Endothelial cell of umbilical vein (primary cell): Measurements from ENCODE around the gene STOML1. TPM values are rescaled to one million over a fixed set of nuclear protein-coding genes. Genes with fewer than 3 reads are reported as not detected.

Experiments
- BruUV-seq: library from RNA; stranded (reverse); fragments of 400-500 nt; replicated peaks from 2 replicates; lab custom pipeline; 2021; lab: Mats Ljungman, UMichigan
- CTCF ChIA-PET: fragments of 300-600, 350-600 bp; sonication (Branson Sonifier 250); formaldehyde crosslinking; loops from one replicate; lab custom pipeline; 2021; ENCODE audit warnings: antibody characterized with exemption, inconsistent platforms; lab: Charles Lee
- POLR2A ChIA-PET: fragments of 300-600, 350-600 bp; sonication (Branson Sonifier 250); formaldehyde crosslinking; loops from one replicate; lab custom pipeline; 2021; ENCODE audit warnings: antibody characterized with exemption, inconsistent platforms; lab: Charles Lee
- DNase-seq: peaks from one replicate; pipeline ENCODE4 v3.0.0-alpha.2; 2011; ENCODE audit warnings: low read depth, low spot score
- FAIRE-seq: peaks from 2 replicates; lab custom pipeline; 2011; peaks lifted over from hg19 to GRCh38; lab: Jason Lieb, UNC
- H2AFZ ChIP-seq: 2 replicates; pipeline ENCODE4 v1.6.0; 2012; ENCODE audit warnings: low read depth, low read length, control low read depth, inconsistent platforms
- H3K27ac ChIP-seq: 2 replicates; pipeline ENCODE4 v1.5.1; 2011; ENCODE audit warnings: low read depth, mild to moderate bottlenecking, control low read depth, low read length, moderate library complexity; ENCODE audit not compliant: insufficient read depth
- H3K27me3 ChIP-seq, 2 experiments: 2 replicates each; pipeline versions ENCODE4 v1.6.0 to v1.6.1; 2011; ENCODE audit warnings: low read length in 2 of 2, mixed read lengths in 1 of 2; ENCODE audit not compliant: control insufficient read depth in 2 of 2, insufficient read depth in 2 of 2
- H3K36me3 ChIP-seq, 2 experiments: 2 replicates in 1 of 2; 3 replicates in 1 of 2; pipeline ENCODE4 v1.5.1; 2011; ENCODE audit warnings: low read length in 2 of 2, mild to moderate bottlenecking in 1 of 2, moderate library complexity in 1 of 2; ENCODE audit not compliant: control insufficient read depth in 2 of 2, insufficient read depth in 2 of 2; ENCODE audit errors: extremely low read depth in 1 of 2
- H3K4me1 ChIP-seq: 3 replicates; pipeline ENCODE4 v1.5.1; 2011; ENCODE audit warnings: mild to moderate bottlenecking, low read length; ENCODE audit not compliant: control insufficient read depth, insufficient read depth; ENCODE audit errors: extremely low read depth
- H3K4me2 ChIP-seq: 2 replicates; pipeline ENCODE4 v1.6.1; 2011; ENCODE audit warnings: low read length, control low read depth, mixed read lengths; ENCODE audit not compliant: insufficient read depth
- H3K4me3 ChIP-seq, 3 experiments: fragments of 200-600 bp in 1 of 3; sonication (generic), shearing (Covaris generic) in 1 of 3; replicated peaks in 1 of 3; 2 replicates each; pipeline ENCODE4 v1.5.1; 2011 to 2016; ENCODE audit warnings: control low read depth in 3 of 3, low read length in 3 of 3, mild to moderate bottlenecking in 2 of 3, inconsistent platforms in 1 of 3, low read depth in 1 of 3, moderate library complexity in 1 of 3; ENCODE audit not compliant: insufficient read depth in 1 of 3
- H3K79me2 ChIP-seq: 2 replicates; pipeline ENCODE4 v1.6.0; 2012; ENCODE audit warnings: low read length, inconsistent platforms; ENCODE audit not compliant: control insufficient read depth, insufficient read depth
- H3K9ac ChIP-seq: replicated peaks from 2 replicates; pipeline ENCODE3; 2011; ENCODE audit warnings: low read length, control low read depth; ENCODE audit not compliant: insufficient read depth; ENCODE audit errors: extremely low read depth
- H3K9me1 ChIP-seq: replicated peaks from 3 replicates; pipeline ENCODE4 v1.6.0; 2011; ENCODE audit warnings: mild to moderate bottlenecking, low read length; ENCODE audit not compliant: control insufficient read depth, insufficient read depth; ENCODE audit errors: extremely low read depth
- H3K9me3 ChIP-seq: replicated peaks from 2 replicates; pipeline ENCODE4 v1.5.1; 2012; ENCODE audit warnings: low read length, inconsistent platforms; ENCODE audit not compliant: control insufficient read depth, insufficient read depth
- H4K20me1 ChIP-seq: replicated peaks from 2 replicates; pipeline ENCODE3; 2011; ENCODE audit warnings: mild to moderate bottlenecking, low read length; ENCODE audit not compliant: control insufficient read depth, insufficient read depth; ENCODE audit errors: extremely low read depth
- CTCF ChIP-seq, 2 donors: IDR thresholded peaks; 1 replicate in 1 of 2; 2 replicates in 1 of 2; pipeline ENCODE4 v1.5.1; 2011; ENCODE audit warnings: low read length in 2 of 2, mild to moderate bottlenecking in 2 of 2, moderate library complexity in 2 of 2, control low read depth in 1 of 2, inconsistent platforms in 1 of 2, low read depth in 1 of 2; ENCODE audit not compliant: insufficient read depth in 1 of 2; ENCODE audit errors: extremely low read depth in 1 of 2
- EZH2 ChIP-seq: IDR thresholded peaks from 2 replicates; pipeline ENCODE4 v1.6.1; 2012; ENCODE audit warnings: borderline replicate concordance, low read depth, mild to moderate bottlenecking, moderate library complexity, low read length, inconsistent platforms; ENCODE audit not compliant: severe bottlenecking
- FOS ChIP-seq: IDR thresholded peaks from 2 replicates; pipeline ENCODE4 v1.6.1; 2011; ENCODE audit warnings: mild to moderate bottlenecking, low read length, moderate library complexity, borderline replicate concordance; ENCODE audit not compliant: insufficient read depth
- GATA2 ChIP-seq: IDR thresholded peaks from 2 replicates; pipeline ENCODE4 v1.7.0; 2011; ENCODE audit warnings: low read depth, mild to moderate bottlenecking, moderate library complexity, mixed read lengths, low read length; ENCODE audit not compliant: insufficient read length, insufficient read depth
- JUN ChIP-seq: IDR thresholded peaks from 2 replicates; pipeline ENCODE4 v1.6.1; 2011; ENCODE audit warnings: borderline replicate concordance, low read depth; ENCODE audit not compliant: insufficient read length, insufficient read depth
- MYC ChIP-seq: IDR thresholded peaks from one replicate; pipeline ENCODE4 v1.6.1; 2011; ENCODE audit warnings: mild to moderate bottlenecking, low read depth, low read length
- POLR2A ChIP-seq: IDR thresholded peaks from 2 replicates; pipeline ENCODE4 v1.6.1; 2012; ENCODE audit warnings: low read depth, mild to moderate bottlenecking, control low read depth, low read length
- POLR2AphosphoS5 ChIP-seq: IDR thresholded peaks from 2 replicates; pipeline ENCODE4 v1.6.1; 2012; ENCODE audit warnings: low read depth, mild to moderate bottlenecking, control low read depth, low read length, moderate library complexity; ENCODE audit not compliant: insufficient read depth
- dilution Hi-C: fragments of 300-500 bp; cut with MboI; formaldehyde crosslinking; loops from one replicate; pipeline ENCODE4 v1.15.0; 2019; ENCODE audit warnings: low sequenced_read_pairs; ENCODE audit not compliant: extremely low pct_ligation_motif_present
- intact Hi-C: fragments of 100-400 bp; cut with micrococcal nuclease; formaldehyde crosslinking; loops from one replicate; pipeline ENCODE4 v1.10.0; 2022
- polyA plus RNA-seq, 4 experiments: library from polyadenylated mRNA; depleted of rRNA in 3 of 4; stranded (reverse) in 3 of 4; unstranded in 1 of 4; fragments of >200 nt; gene quantifications; 2 replicates each; pipeline versions ENCODE4 v1.2.1 to v1.2.3, GENCODE V29; 2011 to 2012; ENCODE audit warnings: missing spikeins in 1 of 4
- total RNA-seq: library from RNA; stranded (reverse); gene quantifications from 2 replicates; pipeline ENCODE4 v1.2.3, GENCODE V29; 2021
- TF ChIP-seq, protein P1 (sequence below): IDR thresholded peaks from 2 replicates; pipeline ENCODE4 v1.6.1; 2011; ENCODE audit not compliant: insufficient read depth, insufficient read length

Gene STOML1
- total and polyA plus RNA-seq, 2 donors (not counting 3 experiments of a cell fraction or from before 2014, with no cell fraction given), result 12.9 to 15.4 TPM

DNA sequence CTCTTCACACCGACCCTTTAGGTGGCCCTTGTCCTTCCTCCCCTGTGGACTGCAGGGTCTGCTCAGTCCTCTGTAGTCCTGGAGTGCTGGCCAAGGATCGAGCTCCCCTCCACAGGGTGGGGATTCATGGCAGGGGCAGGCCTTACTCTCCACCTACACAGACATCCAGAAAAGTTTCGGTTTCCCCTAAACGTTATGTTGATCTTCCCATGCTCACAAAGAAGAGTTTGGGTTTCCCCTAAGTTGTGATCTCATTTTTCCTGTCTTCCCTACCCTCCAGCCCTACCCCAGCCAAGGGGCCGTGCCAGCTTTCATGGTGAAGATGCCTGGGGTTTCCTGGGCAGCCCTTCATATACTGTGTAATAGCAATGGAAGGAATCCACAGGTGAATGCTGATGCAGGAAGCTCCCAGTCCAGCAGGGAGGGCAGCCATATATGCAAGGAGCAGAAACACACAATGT, 10.3 kb downstream of the STOML1 start:
- intact Hi-C loops, result loop anchor here (1.0 kb wide), 2 partner anchors 11 to 44 kb away; partner anchors contain the start of gene STOML1
- TF ChIP-seq JUN (no peak), EZH2 (no peak)
- ChIA-PET POLR2A (no interaction called here), CTCF (interaction anchor here (1.7 to 2.9 kb wide), 6 partner anchors 9 to 326 kb away, joined by 7 to 50 read pairs (median 12); partner anchors contain the start of genes PML and STOML1)
- H3K27ac ChIP-seq, result peak overlapping the region; percentile 70
- H3K9me3 ChIP-seq, result no peaks in the 10 kb centered on the region
- FAIRE-seq (no peak), DNase-seq (no peak)
- H3K4me3 ChIP-seq, result no peak overlapping the region
- H3K9me1 ChIP-seq, result no peaks in the 10 kb centered on the region
- no peaks in the 10 kb centered on the region for H3K79me2 ChIP-seq
- H4K20me1 ChIP-seq, result no peaks in the 10 kb centered on the region
- peaks cover 21% of the 10 kb centered on the region for H3K4me1 ChIP-seq
- peak overlapping the region; percentile 14 for H3K4me2 ChIP-seq
- dilution Hi-C loops, result no loop called here
- no peak overlapping the region for H3K9ac ChIP-seq
- peak overlapping the region; percentile 18 for H2AFZ ChIP-seq
- no peaks in the 10 kb centered on the region for H3K27me3 ChIP-seq
- no peaks in the 10 kb centered on the region for H3K36me3 ChIP-seq
- BruUV-seq, result no TSS peak

DNA sequence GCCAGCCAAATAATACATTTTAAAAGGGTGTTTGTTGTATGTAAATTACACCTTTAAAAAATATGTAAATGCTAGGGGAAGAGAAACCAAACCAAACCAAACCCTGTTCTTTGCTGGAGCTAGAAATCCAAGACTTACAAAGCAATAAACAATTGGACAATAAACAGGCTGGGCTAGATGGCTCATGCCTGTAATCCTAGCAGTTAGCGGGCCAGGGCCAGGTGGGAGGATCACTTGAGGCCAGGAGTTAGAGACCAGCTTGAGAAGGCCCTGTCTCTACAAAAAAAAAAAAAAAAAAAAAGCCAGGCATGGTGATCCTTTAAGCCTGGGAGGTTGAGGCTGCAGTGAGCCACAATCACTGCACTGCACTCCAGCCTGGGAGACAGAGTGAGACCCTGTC, 12.5 kb downstream of the STOML1 start:
- CTCF ChIA-PET, result no interaction called here
- Histone ChIP-seq H3K79me2 (no peaks in the 10 kb centered on the region), H2AFZ (no peak overlapping the region), H3K9me1 (no peaks in the 10 kb centered on the region), H3K9ac (no peak overlapping the region), H3K27me3 (no peaks in the 10 kb centered on the region), H3K9me3 (no peaks in the 10 kb centered on the region), H3K4me3 (no peak overlapping the region), H3K4me1 (peaks cover 21% of the 10 kb centered on the region), H3K27ac (no peak overlapping the region), H4K20me1 (no peaks in the 10 kb centered on the region), H3K36me3 (no peaks in the 10 kb centered on the region), H3K4me2 (no peak overlapping the region)
- BruUV-seq, result no TSS peak
- POLR2A ChIA-PET, result no interaction called here
- TF ChIP-seq POLR2A (no peak), GATA2 (no peak), FOS (no peak), JUN (no peak), MYC (no peak), CTCF (IDR thresholded peaks at IDR 0.05; ENCODE audit: extremely low read depth in 1 of 2, insufficient read depth in 1 of 2, low read depth in 1 of 2, low read length in 2 of 2) (no peak), POLR2AphosphoS5 (no peak), EZH2 (no peak)
- TF ChIP-seq, protein P1, sequence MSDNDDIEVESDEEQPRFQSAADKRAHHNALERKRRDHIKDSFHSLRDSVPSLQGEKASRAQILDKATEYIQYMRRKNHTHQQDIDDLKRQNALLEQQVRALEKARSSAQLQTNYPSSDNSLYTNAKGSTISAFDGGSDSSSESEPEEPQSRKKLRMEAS, result no peak
- intact Hi-C loops (no loop called here), dilution Hi-C loops (no loop called here)
- FAIRE-seq (no peak), DNase-seq (no peak)
